GM15510 (cell line): ENCODE data around the gene RAPH1.

Experiments used
- POLR2A ChIP-seq: IDR thresholded peaks from 3 replicates; pipeline ENCODE4 v1.6.1; 2011; ENCODE audit warnings: borderline replicate concordance; ENCODE audit not compliant: insufficient read length; ENCODE audit errors: extremely low read depth

Gene RAPH1, protein sequence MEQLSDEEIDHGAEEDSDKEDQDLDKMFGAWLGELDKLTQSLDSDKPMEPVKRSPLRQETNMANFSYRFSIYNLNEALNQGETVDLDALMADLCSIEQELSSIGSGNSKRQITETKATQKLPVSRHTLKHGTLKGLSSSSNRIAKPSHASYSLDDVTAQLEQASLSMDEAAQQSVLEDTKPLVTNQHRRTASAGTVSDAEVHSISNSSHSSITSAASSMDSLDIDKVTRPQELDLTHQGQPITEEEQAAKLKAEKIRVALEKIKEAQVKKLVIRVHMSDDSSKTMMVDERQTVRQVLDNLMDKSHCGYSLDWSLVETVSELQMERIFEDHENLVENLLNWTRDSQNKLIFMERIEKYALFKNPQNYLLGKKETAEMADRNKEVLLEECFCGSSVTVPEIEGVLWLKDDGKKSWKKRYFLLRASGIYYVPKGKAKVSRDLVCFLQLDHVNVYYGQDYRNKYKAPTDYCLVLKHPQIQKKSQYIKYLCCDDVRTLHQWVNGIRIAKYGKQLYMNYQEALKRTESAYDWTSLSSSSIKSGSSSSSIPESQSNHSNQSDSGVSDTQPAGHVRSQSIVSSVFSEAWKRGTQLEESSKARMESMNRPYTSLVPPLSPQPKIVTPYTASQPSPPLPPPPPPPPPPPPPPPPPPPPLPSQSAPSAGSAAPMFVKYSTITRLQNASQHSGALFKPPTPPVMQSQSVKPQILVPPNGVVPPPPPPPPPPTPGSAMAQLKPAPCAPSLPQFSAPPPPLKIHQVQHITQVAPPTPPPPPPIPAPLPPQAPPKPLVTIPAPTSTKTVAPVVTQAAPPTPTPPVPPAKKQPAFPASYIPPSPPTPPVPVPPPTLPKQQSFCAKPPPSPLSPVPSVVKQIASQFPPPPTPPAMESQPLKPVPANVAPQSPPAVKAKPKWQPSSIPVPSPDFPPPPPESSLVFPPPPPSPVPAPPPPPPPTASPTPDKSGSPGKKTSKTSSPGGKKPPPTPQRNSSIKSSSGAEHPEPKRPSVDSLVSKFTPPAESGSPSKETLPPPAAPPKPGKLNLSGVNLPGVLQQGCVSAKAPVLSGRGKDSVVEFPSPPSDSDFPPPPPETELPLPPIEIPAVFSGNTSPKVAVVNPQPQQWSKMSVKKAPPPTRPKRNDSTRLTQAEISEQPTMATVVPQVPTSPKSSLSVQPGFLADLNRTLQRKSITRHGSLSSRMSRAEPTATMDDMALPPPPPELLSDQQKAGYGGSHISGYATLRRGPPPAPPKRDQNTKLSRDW

DNA sequence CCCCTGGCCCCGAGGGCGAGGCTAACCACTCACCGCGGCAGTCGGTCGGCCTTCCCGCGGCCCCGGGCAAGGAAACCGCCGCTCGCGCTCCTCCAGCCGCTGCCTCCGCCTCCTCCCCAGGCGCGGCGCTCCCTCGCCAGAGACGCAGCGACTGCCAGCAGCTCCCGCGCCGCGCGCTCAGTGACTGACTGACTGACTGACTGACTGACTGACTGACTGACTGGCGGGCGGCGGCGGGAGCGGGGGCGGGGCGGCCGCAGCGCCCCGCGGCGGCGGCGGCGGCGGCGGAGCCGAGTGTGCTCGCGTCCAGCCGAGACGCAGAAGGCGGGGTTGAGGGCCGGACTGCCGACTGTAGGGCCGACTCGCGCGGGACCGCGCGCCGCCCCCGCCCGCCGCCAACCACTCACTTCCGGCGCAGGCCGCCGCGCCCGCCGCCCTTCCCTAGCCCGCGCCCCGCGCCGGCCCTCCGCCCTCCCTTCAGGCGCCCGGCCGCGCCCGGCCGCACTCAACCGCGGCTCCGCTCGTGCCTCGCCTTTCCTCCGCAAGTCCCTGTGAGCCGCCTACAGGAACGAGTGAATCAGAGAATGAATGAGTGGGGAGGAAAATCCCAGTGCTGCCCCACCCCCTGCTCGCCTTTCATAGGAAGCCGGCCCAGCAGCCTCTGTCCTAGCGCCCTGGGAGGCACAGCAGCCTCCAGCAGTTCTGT is at the start of gene RAPH1:
Gene RAPH1 (minus strand): TSS at position 224 of the 706 bp plus-strand sequence. CDS start 39,948 bp downstream, outside the sequence.
- TF ChIP-seq POLR2A, result no peak

- TF ChIP-seq POLR2A, result no peak
Observed at GRCh38 chr2:203584784-203585183, 49.7 kb upstream of the RAPH1 start.

DNA sequence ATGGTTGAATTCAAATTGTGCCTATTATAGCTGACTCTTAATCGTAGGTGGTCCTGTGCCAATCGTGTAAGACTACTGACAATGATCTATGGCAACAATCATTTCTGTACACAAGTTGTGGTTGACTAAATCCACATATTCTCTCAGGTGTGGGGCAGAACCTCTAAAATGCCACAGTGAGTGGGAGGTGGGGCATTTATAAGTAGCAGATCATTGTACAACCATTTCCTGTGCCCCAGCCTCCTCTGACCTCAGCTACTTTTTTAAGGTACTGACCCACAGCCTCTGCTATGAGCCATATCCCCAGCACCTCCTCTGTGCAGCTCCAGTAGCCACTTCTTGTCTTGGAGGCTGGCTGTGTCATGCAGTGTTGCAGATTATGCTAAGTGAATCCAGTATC is 48.6 kb upstream of the RAPH1 start:
- no peak for TF ChIP-seq POLR2A

DNA sequence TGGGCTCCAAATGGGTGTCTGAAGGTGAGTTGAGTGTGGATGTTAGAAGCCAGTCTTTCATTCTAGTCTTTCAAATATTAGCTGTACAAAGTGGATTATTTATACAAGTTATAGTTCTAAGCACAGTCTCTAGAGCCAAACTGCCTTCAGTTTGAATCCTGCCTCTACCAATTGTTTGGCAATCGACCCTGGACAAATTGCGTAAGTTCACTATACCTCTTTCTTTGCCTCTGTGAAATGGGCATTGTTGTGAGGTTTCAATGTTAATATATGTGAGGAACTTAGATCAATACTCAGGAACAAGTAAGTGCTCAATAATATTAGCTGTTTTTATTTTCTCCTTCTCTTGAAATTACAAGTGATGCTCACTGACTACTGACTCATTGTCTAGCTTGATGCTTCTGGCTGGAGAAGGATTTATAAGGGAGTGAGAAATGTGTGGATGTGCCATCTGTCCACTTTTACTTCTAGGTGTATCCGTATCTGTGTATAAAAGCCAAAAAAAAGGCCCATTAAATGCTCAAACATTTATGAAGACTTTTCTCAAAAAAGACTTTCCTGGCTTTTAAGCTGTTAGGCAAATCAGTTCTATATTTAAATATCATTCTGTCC is 48.1 kb upstream of the RAPH1 start:
- TF ChIP-seq POLR2A, result no peak

DNA sequence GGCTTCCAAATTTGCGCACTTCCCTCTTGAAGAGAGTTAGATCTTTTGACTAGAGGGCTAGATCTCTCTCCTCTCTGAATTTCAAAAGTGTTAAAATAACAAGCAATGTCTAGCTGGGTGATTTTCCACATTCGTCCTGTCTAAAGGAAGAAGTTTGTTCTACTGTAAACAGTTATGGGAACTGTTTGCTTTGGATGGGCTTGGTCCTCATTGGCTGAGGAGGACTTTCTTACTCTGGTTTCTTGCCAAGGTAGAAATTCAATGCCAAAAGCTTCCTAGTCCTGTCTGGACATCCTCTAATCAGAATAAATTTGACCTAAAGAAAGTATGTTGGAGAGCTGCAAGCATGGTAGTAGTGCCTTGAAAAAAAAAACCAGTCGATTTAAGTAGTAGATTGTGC is 47.4 kb upstream of the RAPH1 start:
- TF ChIP-seq POLR2A, result no peak

DNA sequence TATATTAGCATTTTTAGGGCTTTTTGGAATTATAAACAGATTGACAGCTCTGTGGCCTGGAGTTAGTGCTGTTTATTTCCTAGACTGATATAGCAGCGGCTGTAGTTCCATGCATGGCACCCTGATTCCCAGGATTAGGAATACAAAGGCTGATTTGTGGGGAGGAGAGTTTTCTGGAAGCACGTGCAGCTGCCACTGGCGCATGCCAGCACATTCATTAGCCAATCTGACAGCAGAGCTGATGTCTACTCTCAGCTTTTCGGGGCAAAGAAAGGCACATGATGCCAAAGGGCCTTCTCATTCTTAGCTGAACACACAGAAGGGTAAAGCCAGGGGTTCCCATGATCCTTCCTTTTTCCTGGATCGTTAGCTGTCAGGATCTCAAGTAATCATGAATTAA is 45.7 kb upstream of the RAPH1 start:
- no peak for TF ChIP-seq POLR2A

DNA sequence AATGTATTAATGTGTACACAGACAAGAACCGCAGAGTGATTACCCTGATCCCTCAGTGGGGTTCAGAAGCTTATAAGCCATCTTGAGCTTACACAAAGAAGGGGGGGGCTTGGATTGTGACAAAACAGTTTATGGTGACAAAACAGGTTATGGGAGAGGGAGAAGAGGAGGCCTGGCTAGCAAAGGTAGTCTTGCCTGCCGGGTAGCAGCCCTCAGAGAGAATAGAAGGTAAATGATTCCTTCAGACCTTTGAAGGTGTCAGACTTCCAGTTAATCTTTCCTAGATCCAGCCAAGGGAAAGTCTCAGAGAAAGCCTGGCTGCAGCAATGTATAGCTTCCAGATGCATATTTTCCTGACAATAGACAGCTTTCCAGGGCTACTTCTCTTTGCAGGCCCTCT is 44.6 kb upstream of the RAPH1 start:
- TF ChIP-seq POLR2A, result no peak

GRCh38 chr2:203578759-203579643 is 43.9 kb upstream of the RAPH1 start:
- no peak for TF ChIP-seq POLR2A

- no peak for TF ChIP-seq POLR2A
Observed at GRCh38 chr2:203574824-203575223, 39.7 kb upstream of the RAPH1 start.

DNA sequence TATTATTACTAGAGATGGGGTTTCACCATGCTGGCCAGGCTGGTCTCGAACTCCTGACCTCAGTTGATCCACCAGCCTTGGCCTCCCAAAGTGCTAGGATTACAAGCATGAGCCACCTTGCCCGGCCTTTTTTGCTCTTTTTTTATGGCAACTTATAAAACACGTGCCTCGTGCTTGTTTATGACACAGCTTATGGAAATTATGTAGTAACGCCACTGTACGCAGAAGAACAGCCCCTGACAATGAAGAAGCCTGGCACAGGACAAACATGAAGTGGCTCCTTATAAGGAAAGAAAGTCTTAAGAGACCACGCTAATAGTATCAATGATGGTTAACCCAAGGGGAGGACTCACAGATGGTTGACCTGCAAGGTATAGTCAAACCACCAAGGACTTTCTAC is 37.2 kb upstream of the RAPH1 start:
- TF ChIP-seq POLR2A, result no peak

GRCh38 chr2:203569677-203570316 is 34.7 kb upstream of the RAPH1 start:
- TF ChIP-seq POLR2A, result no peak

GRCh38 chr2:203567691-203568090 is 32.6 kb upstream of the RAPH1 start:
- no peak for TF ChIP-seq POLR2A
